Midbrain (tissue), 1 donor: ENCODE data around the gene PDGFRA.
A peak's percentile ranks its signal among the peaks of the same experiment; 100 is the strongest.

Experiments used
- DNase-seq: peaks from one replicate; lab custom pipeline; 2025; lab: John Stamatoyannopoulos, UW

PDGFRA gene

DNA sequence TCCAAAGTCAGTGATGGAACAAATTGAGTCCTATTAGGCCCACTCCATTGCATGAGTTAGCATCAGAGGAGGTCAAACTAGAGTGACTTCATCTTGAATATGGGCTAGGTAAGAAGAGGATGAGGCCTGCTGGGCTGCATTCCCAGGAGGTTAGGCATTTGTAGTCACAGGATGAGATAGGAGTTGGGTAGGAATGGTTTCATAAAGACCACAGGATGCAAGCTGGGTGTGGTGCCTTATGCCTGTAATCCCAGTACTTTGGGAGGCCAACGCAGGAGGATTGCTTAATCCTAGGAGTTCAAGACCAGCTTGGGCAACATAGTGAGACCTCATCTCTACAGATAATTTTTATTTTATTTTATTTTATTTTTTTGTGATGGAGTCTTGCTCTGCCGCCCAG is 26.8 kb downstream of the PDGFRA start:
- no peak for DNase-seq

DNA sequence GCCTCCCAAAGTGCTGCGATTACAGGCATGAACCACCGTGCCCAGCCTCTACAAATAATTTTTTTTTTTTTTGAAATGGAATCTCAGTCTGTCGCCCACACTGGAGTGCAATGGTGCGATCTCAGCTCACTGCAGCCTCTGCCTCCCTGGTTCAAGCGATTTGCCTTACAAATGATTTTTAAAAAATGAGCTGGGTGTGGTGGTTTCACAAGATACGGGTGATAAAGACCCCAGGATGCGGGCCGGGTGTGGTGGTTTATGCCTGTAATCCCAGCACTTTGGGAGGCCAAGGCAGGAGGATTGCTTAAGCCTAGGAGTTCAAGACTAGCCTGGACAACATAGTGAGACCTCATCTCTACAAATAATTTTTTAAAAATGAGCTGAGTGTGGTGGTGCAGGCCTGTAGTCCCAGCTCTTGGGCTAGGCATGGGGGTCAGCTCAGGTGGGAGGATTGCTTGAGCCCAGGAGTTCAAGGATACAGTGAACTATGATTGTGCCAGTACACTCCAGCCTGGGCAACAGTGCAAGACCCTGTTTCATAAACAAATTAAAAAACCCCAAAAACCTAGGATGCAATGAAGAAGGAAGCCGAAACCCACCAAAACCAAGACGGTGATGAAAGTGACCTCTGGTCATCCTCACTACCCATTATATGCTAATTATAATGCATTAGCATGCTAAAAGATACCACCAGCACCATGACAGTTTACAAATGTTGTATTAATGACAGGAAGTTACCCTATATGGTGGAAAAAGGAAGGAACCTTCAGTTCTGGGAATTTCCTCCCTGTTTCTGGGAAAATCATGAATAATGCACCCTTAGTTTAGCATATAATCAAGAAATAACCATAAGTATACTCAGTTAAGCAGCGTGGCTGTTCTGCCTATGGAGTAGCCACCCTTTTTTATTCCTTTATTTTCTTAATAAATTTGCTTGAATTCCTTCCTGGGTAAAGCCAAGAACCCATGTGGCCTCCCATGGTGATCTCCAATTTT is 27.7 kb downstream of the PDGFRA start:
- no peak for DNase-seq

DNA sequence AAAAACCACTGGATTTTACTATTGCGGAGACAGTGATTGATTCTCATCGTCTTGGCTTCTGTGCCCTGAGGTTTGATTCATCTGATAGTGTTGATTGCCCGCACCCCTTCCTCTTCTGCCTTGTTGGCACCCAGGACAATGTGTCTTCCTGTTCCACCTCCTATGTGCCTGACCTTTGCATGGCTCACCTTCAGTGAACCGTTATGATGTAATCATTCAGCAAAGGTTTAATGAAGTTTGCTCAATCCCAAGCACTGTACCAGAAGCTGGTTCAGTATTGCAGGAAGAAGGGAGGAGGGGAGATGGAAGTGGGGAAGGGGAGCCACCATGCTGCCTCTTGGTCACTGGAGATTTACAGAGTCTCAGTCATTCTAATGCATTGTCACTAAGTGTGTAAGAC is 36.3 kb downstream of the PDGFRA start:
- no peak for DNase-seq

DNA sequence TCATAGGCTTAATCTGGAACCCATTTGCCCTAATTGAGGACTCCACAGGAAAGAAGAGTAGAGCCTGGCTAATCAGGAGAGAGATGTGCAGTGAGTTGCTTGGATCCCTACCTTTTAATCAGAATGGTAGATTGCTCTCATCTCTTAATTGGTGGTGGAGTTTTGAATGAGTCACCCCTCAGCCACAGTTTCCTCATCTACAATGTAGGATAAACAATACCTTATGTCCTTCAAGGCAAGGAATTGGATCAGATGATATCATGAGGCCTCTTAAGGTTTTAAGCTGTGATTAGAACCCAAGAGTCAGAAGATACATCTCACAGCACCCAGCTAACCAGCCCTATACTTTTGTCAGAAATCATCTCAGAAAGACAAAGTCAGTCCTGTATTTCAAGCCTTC is 39.1 kb downstream of the PDGFRA start:
- no peak for DNase-seq

DNA sequence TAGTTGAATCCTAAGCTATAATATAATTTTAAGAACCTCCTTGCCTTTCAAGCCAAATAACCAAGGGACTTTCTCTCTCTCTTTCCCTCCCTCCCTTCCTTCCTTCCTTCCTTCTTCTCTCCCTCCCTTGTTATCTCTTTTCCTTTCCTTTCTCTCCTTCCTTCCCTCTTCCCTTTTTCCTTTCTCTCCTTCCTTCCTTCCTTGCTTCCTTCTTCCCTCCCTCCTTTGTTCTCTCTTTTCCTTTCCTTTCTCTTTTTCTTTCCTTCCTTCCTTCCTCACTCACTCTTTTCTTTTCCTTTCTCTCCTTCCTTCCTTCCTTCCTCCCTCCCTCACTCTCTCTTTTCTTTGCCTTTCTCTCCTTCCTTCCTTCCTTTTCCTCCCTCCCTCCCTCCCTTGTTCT is 42.4 kb downstream of the PDGFRA start:
- DNase-seq, result no peak

DNA sequence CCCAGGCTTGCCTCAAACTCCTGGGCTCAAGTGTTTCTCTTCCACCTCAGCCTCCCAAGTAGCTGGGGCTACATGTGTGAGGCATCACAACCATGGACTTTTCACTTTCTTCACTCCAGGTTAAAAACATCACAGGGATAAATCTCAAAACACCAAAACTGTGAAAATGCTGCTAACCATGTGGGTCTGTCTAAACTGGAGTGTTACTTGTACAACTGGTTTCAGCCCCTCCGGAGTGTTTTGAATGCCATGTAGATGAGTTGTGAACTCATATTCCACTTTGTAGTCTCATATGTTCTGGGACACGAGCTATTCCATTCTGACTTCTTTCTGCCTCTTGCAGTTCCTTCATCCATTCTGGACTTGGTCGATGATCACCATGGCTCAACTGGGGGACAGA is 43.0 kb downstream of the PDGFRA start:
- no peak for DNase-seq

DNA sequence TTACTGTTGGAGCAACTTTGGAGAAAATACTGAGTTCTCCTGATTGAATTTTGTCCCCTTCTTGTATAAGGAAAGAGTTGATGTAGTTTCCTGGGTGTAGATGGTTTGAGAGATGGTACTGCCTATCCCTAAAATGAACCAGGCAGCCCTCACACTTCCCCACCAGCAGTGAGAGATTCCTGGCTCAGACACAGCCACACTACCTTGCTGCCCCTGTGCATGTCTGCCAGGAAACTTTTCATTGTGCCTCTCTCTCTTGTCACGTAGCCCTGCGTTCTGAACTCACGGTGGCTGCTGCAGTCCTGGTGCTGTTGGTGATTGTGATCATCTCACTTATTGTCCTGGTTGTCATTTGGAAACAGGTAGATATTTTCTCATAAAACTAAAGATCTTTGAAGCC is 45.2 kb downstream of the PDGFRA start:
- DNase-seq, result no peak

DNA sequence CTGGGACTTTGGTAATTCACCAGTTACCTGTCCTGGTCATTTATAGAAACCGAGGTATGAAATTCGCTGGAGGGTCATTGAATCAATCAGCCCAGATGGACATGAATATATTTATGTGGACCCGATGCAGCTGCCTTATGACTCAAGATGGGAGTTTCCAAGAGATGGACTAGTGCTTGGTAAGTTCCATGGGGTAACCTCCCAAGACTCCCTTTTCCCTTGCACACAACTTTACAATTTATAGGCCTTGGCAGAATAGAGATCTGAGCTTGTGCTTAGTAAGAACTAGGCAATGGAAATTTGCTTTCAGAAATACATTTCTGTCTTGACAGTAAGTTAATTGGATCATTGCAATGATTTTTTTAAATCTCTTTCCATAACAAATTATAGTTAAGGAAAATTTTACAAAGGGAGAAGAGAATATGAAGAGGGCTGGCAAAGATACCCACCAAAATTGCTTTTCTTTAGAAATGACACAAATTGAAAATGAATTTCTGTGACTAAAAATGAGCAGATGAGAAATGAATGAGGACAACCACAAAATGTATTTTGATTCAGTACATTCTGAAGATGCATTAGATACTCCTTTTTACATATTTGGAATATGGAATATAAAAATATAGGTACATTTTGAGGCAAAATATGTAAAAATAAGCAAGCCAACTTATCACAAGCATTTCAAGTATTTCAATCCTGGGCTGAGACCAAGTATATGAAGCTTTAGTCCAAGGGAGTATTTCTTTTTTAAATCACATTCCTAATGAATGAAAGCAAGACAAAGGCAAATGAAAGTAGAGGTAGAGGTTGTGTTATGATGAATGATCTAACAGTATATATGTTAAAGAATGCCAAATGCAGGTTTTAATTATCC is 45.9 kb downstream of the PDGFRA start:
- no peak for DNase-seq

DNA sequence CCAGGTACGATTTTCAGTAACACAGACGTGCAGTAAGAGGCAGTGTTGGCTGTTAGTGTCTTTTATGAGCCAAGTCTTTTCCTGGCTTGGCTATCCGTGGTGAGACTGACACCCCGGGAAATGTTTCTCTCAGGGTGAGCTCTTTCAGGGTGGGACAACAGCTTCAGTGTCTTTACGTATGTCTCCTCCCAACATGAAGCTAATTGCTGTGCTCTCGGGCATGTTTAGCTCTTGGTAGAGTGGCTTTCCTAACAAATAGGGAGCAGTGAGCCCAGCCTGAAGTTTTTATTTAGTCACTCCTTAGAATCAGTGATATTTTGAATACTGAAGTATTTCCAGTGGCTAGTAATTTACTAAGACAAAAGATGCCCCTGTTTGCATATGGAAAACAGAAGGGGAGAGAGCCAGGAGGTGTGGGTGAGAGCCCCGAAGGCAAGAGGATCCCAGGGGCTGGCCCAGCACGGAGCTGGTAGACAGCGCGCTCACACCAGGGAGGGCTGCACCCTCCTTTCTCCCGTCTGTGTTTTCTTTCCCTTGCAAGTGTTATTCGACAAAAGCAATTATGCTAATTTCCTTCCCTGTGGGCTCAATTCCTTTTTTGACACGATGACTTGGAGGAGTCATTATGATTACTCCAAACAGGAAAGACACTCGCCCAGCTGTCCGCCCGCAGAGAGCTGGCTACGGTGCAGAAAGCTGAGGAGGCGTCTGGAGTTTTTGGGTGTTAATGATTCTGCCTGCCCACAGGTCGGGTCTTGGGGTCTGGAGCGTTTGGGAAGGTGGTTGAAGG is 47.7 kb downstream of the PDGFRA start:
- no peak for DNase-seq

DNA sequence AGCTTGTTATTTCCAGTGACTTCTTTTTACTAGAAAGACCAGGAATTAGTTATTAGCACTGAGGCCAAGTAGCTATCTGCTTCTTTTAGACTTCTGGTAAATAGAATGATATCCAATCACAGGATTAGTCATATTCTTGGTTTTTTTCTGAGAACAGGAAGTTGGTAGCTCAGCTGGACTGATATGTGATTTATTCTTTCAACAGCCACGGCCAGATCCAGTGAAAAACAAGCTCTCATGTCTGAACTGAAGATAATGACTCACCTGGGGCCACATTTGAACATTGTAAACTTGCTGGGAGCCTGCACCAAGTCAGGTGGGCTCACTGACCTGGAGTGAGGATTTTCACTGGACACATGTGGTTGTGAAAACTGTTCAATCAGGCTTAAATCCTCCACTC is 48.6 kb downstream of the PDGFRA start:
- DNase-seq, result no peak

DNA sequence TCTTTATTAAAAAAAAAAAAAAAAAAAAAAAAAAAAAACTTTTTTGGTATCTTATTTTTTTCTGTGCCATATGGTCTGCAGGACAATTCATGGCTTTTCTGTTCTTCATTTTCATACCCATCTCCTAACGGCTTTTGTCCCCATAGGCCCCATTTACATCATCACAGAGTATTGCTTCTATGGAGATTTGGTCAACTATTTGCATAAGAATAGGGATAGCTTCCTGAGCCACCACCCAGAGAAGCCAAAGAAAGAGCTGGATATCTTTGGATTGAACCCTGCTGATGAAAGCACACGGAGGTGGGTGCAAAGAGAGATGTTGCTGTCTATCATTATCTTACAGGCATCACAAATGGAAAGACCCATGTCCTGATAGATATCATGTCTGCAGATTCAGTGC is 49.1 kb downstream of the PDGFRA start:
- no peak for DNase-seq

DNA sequence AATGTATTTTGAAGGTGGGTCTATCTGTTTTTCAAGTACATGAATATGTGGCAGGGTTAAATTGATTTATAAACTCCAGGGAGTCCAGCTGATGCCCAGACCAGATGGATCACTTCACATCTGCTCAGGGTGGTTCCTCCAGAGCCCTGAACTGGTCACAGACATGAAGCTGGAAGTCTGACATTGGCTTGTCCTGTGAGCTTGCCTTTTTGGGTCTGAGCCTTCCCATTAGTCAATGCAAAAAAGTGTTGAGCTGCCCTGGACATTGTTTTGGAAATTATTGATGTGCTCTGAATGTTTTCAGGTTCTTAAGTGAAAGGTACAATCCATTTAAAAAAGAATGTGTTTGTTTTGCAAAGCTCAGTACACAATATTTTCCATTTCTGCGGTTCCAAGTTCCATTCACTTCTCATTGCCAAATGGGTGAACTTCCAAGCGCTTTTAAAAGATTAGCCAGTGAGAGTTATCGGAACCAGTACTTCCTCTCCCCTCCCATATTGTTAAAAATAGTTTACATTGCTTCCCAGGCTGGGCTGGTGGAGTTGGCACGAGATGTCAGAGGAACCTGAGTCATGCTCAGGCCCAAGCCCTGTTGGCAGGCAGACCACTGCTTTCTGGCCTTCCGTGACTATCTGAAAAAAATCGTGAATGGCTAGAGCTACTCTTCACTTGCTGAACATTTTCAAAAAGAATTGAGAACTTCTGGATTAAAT is 52.1 kb downstream of the PDGFRA start:
- no peak for DNase-seq

DNA sequence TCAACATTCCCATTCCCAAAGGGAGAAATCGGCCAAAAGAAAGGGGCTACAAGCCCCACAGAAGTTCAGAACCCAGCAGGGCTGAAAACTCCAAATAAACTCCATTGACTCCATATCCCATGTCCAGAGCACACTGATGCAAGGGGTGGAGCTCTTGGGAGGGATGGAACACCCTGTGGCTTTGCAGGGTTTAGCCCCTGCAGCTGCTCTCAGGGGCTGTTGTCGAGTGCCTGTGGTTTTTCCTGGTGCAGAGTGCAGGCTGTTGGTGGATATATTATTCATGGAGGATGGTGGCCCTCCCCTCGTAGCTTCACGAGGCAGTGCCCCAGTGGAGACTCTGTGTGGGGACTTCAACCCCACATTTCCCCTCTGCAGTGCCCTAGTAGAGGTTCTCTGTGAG is 53.7 kb downstream of the PDGFRA start:
- DNase-seq, result no peak

DNA sequence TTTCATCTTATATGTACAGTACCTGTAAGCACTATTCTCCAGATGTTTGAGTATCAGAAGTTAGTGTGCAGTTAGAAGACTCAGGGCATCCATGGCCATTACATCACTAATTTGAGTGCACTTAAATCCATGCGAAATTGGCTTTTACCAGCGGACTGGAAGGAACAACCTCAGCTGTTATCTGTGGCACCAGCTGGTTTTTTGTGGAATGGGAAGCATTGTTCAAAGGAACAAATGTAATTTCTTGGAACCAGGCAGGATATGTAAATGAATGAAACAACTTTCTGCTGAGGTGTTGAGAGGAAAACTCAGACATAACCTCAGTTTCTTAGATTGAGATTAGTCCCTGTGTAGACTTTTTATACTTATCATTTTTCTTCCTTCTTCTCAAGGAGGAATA is 60.2 kb downstream of the PDGFRA start:
- no peak for DNase-seq

DNA sequence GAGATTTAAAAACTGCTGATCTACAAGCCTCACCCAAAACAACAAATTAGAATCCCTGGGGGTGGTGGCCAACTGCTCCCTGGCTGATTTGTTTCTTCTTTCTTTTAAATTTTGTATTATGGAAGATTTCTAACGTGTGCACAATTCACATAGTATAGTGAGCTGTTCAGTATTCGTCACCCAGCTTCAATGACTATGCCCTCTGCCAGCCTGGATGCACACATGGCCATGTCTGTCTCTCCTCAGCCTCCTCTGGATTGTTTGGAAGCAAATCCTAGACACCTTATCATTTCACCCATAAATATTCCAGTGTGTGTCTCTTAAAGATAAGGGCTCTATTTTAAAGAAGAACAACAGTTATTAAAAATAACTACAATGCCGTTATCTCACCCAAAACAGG is 61.9 kb downstream of the PDGFRA start:
- no peak for DNase-seq

DNA sequence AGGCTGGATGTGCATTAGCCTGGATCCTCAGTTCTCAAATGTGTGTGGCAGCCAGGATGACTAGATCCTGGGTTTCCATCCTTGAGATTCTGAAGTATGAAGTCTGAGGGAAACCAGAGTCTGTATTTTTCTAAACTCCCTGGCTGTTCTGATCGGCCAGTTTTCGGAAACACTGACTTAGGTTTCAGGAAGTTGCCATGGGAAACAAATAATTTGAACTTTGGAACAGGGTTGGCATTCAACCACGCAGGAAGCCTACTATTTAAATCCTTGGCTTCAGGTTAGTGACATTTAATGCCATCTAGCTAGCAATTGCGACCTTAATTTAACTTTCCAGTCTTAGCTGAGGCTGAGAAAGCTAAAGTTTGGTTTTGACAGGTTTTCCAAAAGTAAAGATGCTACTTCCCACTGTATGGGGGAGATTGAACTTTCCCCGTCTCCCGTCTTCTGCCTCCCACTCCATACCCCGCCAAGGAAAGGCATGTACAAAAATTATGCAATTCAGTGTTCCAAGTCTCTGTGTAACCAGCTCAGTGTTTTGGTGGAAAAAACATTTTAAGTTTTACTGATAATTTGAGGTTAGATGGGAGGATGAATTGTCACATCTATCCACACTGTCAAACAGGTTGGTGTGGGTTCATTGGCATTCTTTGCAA is 67.6 kb downstream of the PDGFRA start:
- no peak for DNase-seq

DNA sequence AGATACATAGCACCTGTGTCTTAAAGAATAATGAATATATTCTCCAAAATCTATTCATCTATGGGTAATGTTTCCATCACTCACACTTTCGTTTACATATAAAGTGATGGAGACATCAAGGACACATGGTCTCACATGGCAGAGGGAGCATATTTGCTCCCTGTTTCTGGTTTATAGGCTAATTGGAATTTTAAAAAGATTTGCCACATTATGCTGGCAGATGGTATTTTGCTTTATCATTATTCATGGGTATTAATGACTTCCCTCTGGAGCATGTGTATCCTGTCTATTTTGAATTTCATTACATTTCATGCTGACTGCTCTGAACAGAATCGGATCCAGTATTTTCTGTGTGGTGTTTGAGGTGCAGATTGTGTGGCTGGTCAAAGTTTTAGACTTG is 79.0 kb downstream of the PDGFRA start:
- no peak for DNase-seq

DNA sequence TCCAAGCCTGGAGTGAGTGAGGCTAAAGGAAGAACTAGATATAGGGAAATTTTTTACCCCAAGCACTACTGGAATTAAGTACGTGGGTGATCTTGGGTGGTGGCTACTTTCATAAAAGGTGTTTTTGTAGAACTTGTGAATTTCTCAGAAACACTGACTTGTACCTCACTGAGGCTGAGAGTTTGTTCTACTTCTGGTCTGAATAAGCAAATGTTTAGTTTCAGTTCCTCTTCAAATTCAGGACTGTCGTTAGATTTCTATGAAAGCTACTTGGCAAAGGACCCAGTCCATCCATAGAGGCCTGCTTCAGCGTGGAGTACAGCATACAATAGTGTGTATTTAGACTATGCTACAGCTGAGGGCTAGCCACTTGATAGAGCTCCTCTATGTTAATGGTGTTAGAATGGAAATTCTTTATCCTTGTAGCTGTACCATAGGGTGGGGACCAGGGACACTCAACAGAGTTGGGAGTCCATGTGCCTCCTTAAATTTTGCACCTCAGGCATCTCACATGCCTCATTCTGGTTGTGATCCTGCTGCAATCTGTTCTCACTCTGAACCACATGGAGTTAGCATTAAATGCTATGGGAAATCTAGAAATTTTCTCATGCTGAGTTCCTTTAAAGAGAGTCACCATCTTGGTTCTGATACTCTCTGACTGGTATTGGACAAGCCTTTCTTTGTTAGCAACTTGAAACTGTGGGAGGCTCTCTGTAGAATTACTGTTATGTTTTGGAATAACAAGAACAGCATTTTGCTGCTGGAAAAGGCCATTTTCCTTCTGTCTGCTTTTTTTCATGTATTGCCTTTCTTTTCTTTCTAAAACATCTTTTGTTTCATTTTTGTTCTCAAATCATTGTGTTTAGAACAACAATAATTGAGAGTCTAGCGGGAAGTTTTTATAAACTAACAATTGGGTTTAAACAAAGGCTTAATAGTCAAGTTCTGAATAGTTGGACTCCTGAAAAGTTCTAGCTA is 86.8 kb downstream of the PDGFRA start:
- peak; percentile 51 for DNase-seq

DNA sequence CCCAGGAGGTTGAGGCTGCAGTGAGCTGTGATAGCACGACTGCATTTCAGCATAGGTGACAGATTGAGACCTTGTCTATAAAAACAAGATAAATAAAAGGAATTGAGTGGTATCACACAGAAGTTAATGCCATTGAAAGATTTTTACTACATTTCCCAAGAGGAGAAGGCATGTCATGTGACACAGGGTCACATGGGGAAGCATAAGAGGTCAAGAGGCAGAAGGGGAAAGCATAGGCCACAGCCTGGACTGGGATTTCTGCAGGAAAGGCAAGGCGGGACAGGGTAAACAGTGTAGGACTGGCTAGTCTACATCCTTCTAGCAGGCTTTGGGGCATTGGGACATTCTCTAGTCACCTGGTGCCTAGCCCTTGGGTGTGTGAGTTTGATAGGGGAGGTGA is 88.6 kb downstream of the PDGFRA start:
- no peak for DNase-seq

DNA sequence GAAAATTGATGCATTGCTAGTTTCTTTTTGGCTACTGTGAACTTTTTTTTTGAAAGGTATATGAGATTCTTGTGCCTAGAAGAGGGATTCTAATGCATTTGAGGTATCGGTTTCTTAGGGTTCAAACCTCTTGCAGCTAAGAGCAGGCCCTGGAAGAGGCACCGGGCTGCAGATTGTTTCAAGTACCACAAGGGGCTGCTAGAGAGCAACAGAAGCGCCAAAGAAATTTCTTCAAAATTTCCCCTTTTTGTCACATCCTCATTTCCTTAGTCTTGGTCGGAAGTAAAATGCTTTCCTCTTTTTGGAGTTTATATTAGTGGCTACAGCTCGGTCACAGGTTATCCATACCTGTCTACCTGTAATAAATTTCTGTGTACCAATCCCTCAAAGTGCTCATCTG is 89.8 kb downstream of the PDGFRA start:
- peak; percentile 3 for DNase-seq
